Measurements from ENCODE around the gene ABCA4.

- TF ChIP-seq EZH2 (IDR thresholded peaks at IDR 0.05) (no peak), POLR2AphosphoS5 (IDR thresholded peaks at IDR 0.05; ENCODE audit: borderline replicate concordance, low read depth, low read length) (no peak)
These were observed 11.2 kb upstream of the ABCA4 start for GRCh38 chr1:94132111-94132510.

All from SK-N-MC (cell line).